ENCODE data around the gene MRPS16. TPM values are rescaled to one million over a fixed set of nuclear protein-coding genes. Genes with fewer than 3 reads are reported as not detected.

The MRPS16 gene
- total and polyA plus RNA-seq, 9 of the 15 experiments (the other 6 are each of a cell fraction or from before 2014, with no cell fraction given): 65.0 to 239 (median 146) TPM

- Histone ChIP-seq H3K9me3 (replicated peaks; ENCODE audit: control insufficient read depth, insufficient read depth, low read depth, low read length) (no peaks in the 10 kb centered on the region), H3K4me3 (no peak overlapping the region), H3K79me2 (ENCODE audit: control insufficient read depth, insufficient read depth, low read length) (peaks cover 13% of the 10 kb centered on the region), H3K4me1 (replicated peaks in 1 of 2; ENCODE audit: control insufficient read depth in 2 of 2, insufficient read depth in 2 of 2, low read length in 2 of 2) (no peaks in the 10 kb centered on the region), H3K4me2 (ENCODE audit: insufficient read depth, low read length) (no peak overlapping the region), H3K27ac (ENCODE audit: extremely low read depth, low read depth, low read length) (no peak overlapping the region), H3K9ac (ENCODE audit: insufficient read depth in 1 of 2, low read depth in 2 of 2, low read length in 2 of 2) (no peak overlapping the region), H2AFZ (ENCODE audit: low read depth, low read length) (no peak overlapping the region), H3K27me3 (ENCODE audit: control insufficient read depth in 2 of 2, insufficient read depth in 2 of 2, low read length in 2 of 2) (no peaks in the 10 kb centered on the region), H3K9me1 (ENCODE audit: control insufficient read depth, insufficient read depth, low read length) (no peaks in the 10 kb centered on the region), H4K20me1 (replicated peaks; ENCODE audit: control insufficient read depth, insufficient read depth, low read length) (peaks cover 3% of the 10 kb centered on the region), H3K36me3 (ENCODE audit: control insufficient read depth, insufficient read depth, low read length) (peaks cover 70% of the 10 kb centered on the region)
- TF ChIP-seq IRF9 (tag; IDR thresholded peaks at IDR 0.05): no peak
- FAIRE-seq: no peak
- ATAC-seq: no peak
- CTCF ChIA-PET (ENCODE audit: low intra/inter-chr PET ratio): interaction anchor here (0.7 kb wide), 1 partner anchor 16 kb away, joined by 3 read pairs; no protein-coding TSS in a partner anchor
- BruUV-seq (replicated peaks): no TSS peak
- no peak for DNase-seq (ENCODE audit: extremely low read depth in 1 of 4, low spot score in 3 of 4)
- in situ Hi-C loops (cut with MboI): no loop called here
- 83% methylated on average over 7 of the region's 7 CpGs for whole genome bisulfite sequencing (ENCODE audit: insufficient coverage, low coverage, missing lambda C conversion rate)
- POLR2A ChIA-PET: interaction anchor here (0.6 to 6.3 kb wide), 12 partner anchors 9 to 911 kb away, joined by 3 to 66 read pairs (median 3); partner anchors contain the start of genes DNAJC9 and MRPS16
- intact Hi-C loops (cut with micrococcal nuclease): no loop called here
Observed at GRCh38 chr10:73234695-73235094, 17.7 kb downstream of the MRPS16 start.

GRCh38 chr10:73233883-73234282 is 18.6 kb downstream of the MRPS16 start:
- H4K20me1 ChIP-seq (replicated peaks; ENCODE audit: control insufficient read depth, insufficient read depth, low read length): peaks cover 3% of the 10 kb centered on the region
- ATAC-seq (no peak), DNase-seq (ENCODE audit: extremely low read depth in 1 of 4, low spot score in 3 of 4) (no peak), FAIRE-seq (no peak)
- H3K4me2 ChIP-seq (ENCODE audit: insufficient read depth, low read length): no peak overlapping the region
- no TSS peak for BruUV-seq (replicated peaks)
- peaks cover 62% of the 10 kb centered on the region for H3K36me3 ChIP-seq (ENCODE audit: control insufficient read depth, insufficient read depth, low read length)
- H3K9ac ChIP-seq (ENCODE audit: insufficient read depth in 1 of 2, low read depth in 2 of 2, low read length in 2 of 2): no peak overlapping the region
- ChIA-PET CTCF (ENCODE audit: low intra/inter-chr PET ratio) (interaction anchor here (1.0 kb wide), 1 partner anchor 410 kb away, joined by 4 read pairs; no protein-coding TSS in a partner anchor), POLR2A (interaction anchor here (0.5 to 6.3 kb wide), 10 partner anchors 8 to 394 kb away, joined by 3 to 66 read pairs (median 4); partner anchors contain the start of gene DNAJC9)
- no peak overlapping the region for H3K4me3 ChIP-seq
- H3K27ac ChIP-seq (ENCODE audit: extremely low read depth, low read depth, low read length): no peak overlapping the region
- no peaks in the 10 kb centered on the region for H3K9me3 ChIP-seq (replicated peaks; ENCODE audit: control insufficient read depth, insufficient read depth, low read depth, low read length)
- WGBS (ENCODE audit: insufficient coverage, low coverage, missing lambda C conversion rate): 83% methylated on average over 2 of the region's 2 CpGs
- no peaks in the 10 kb centered on the region for H3K4me1 ChIP-seq (replicated peaks in 1 of 2; ENCODE audit: control insufficient read depth in 2 of 2, insufficient read depth in 2 of 2, low read length in 2 of 2)
- intact Hi-C loops (cut with micrococcal nuclease): no loop called here
- H3K9me1 ChIP-seq (ENCODE audit: control insufficient read depth, insufficient read depth, low read length): no peaks in the 10 kb centered on the region
- no peaks in the 10 kb centered on the region for H3K27me3 ChIP-seq (ENCODE audit: control insufficient read depth in 2 of 2, insufficient read depth in 2 of 2, low read length in 2 of 2)
- peaks cover 6% of the 10 kb centered on the region; the same call in 1 of the 3 replicates for H3K79me2 ChIP-seq (ENCODE audit: control insufficient read depth, insufficient read depth, low read length)
- H2AFZ ChIP-seq (ENCODE audit: low read depth, low read length): no peak overlapping the region
- in situ Hi-C loops (cut with MboI): no loop called here
- TF ChIP-seq E4F1 (CRISPR knock-in tag; IDR thresholded peaks at IDR 0.05; ENCODE audit: borderline replicate concordance) (no peak), ZNF165 (CRISPR knock-in tag; IDR thresholded peaks at IDR 0.05; ENCODE audit: borderline replicate concordance) (no peak), ZC3H11A (IDR thresholded peaks at IDR 0.05; ENCODE audit: low read depth, low read length) (no peak), CREB1 (IDR thresholded peaks at IDR 0.05) (no peak), CREB1 (CRISPR knock-in tag; IDR thresholded peaks at IDR 0.05) (no peak), BRF2 (IDR thresholded peaks at IDR 0.05; ENCODE audit: borderline replicate concordance, insufficient read depth, insufficient read length) (no peak), ZNF655 (CRISPR knock-in tag; IDR thresholded peaks at IDR 0.05) (no peak), PTBP1 (IDR thresholded peaks at IDR 0.05; ENCODE audit: low read depth, low read length) (no peak)
